ENCODE measurements around the gene PLXNA2.

GRCh38 chr1:208154679-208155642, 89.2 kb downstream of the PLXNA2 start:
- TF ChIP-seq, protein P1, sequence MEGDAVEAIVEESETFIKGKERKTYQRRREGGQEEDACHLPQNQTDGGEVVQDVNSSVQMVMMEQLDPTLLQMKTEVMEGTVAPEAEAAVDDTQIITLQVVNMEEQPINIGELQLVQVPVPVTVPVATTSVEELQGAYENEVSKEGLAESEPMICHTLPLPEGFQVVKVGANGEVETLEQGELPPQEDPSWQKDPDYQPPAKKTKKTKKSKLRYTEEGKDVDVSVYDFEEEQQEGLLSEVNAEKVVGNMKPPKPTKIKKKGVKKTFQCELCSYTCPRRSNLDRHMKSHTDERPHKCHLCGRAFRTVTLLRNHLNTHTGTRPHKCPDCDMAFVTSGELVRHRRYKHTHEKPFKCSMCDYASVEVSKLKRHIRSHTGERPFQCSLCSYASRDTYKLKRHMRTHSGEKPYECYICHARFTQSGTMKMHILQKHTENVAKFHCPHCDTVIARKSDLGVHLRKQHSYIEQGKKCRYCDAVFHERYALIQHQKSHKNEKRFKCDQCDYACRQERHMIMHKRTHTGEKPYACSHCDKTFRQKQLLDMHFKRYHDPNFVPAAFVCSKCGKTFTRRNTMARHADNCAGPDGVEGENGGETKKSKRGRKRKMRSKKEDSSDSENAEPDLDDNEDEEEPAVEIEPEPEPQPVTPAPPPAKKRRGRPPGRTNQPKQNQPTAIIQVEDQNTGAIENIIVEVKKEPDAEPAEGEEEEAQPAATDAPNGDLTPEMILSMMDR (conservative IDR thresholded peaks at IDR 0.05; ENCODE audit: low read depth, low read length) = no peak
- TF ChIP-seq EZH2 (IDR thresholded peaks at IDR 0.05; ENCODE audit: borderline replicate concordance, low read depth, low read length, poor library complexity, severe bottlenecking) = no peak
